ENCODE measurements around the gene FBRS. TPM values are rescaled to one million over a fixed set of nuclear protein-coding genes. Genes with fewer than 3 reads are reported as not detected.

The FBRS gene
- total and polyA plus RNA-seq, 2 donors (not counting 3 experiments of a cell fraction or from before 2014, with no cell fraction given), result 15.5 to 68.6 TPM

GRCh38 chr16:30654856-30655255, 3.4 kb upstream of the FBRS start:
- Histone ChIP-seq H3K4me3 (replicated peaks in 1 of 3; ENCODE audit: insufficient read depth in 1 of 3, low read depth in 1 of 3, low read length in 3 of 3) (no peak overlapping the region), H3K27ac (ENCODE audit: insufficient read depth, low read depth, low read length) (no peak overlapping the region), H4K20me1 (replicated peaks; ENCODE audit: control insufficient read depth, extremely low read depth, insufficient read depth, low read length) (no peaks in the 10 kb centered on the region), H3K4me2 (ENCODE audit: insufficient read depth, low read length) (no peak overlapping the region), H3K4me1 (ENCODE audit: control insufficient read depth, extremely low read depth, insufficient read depth, low read length) (peaks cover 16% of the 10 kb centered on the region), H3K27me3 (ENCODE audit: control insufficient read depth in 2 of 2, insufficient read depth in 2 of 2, low read length in 2 of 2) (no peaks in the 10 kb centered on the region), H2AFZ (ENCODE audit: low read depth, low read length) (no peak overlapping the region), H3K9me1 (replicated peaks; ENCODE audit: control insufficient read depth, extremely low read depth, insufficient read depth, low read length) (no peaks in the 10 kb centered on the region), H3K79me2 (ENCODE audit: control insufficient read depth, insufficient read depth, low read length) (peaks cover 10% of the 10 kb centered on the region), H3K9ac (replicated peaks; ENCODE audit: extremely low read depth, insufficient read depth, low read length) (no peak overlapping the region), H3K36me3 (ENCODE audit: control insufficient read depth in 2 of 2, extremely low read depth in 1 of 2, insufficient read depth in 2 of 2, low read length in 2 of 2) (peaks cover 5 to 23% of the 10 kb centered on the region in 2 experiments), H3K9me3 (replicated peaks; ENCODE audit: control insufficient read depth, insufficient read depth, low read length) (no peaks in the 10 kb centered on the region)
- DNase-seq (ENCODE audit: low read depth, low spot score) (no peak), FAIRE-seq (no peak)
- no TSS peak for BruUV-seq (replicated peaks)
- intact Hi-C loops (cut with micrococcal nuclease) (loop anchor here (5.0 to 10.0 kb wide), 2 partner anchors 128 to 560 kb away; partner anchors contain the start of genes TBX6, YPEL3 and ZNF768), dilution Hi-C loops (cut with MboI; ENCODE audit: extremely low pct_ligation_motif_present, low sequenced_read_pairs) (no loop called here)
- POLR2A ChIA-PET, result no interaction called here
- no peak for TF ChIP-seq JUN (IDR thresholded peaks at IDR 0.05; ENCODE audit: borderline replicate concordance, insufficient read depth, insufficient read length, low read depth)
- TF ChIP-seq MYC (IDR thresholded peaks at IDR 0.05; ENCODE audit: low read depth, low read length), result no peak
- TF ChIP-seq MAX (IDR thresholded peaks at IDR 0.05; ENCODE audit: insufficient read depth, insufficient read length), result no peak
- no peak for TF ChIP-seq CTCF (IDR thresholded peaks at IDR 0.05; ENCODE audit: extremely low read depth in 1 of 2, insufficient read depth in 1 of 2, low read depth in 1 of 2, low read length in 2 of 2)
- no peak for TF ChIP-seq POLR2AphosphoS5 (IDR thresholded peaks at IDR 0.05; ENCODE audit: insufficient read depth, low read depth, low read length)
- TF ChIP-seq POLR2A (IDR thresholded peaks at IDR 0.05; ENCODE audit: low read depth, low read length), result no peak
- TF ChIP-seq FOS (IDR thresholded peaks at IDR 0.05; ENCODE audit: borderline replicate concordance, insufficient read depth, low read length), result no peak
- TF ChIP-seq GATA2 (IDR thresholded peaks at IDR 0.05; ENCODE audit: insufficient read depth, insufficient read length, low read depth, low read length), result no peak
- TF ChIP-seq EZH2 (IDR thresholded peaks at IDR 0.05; ENCODE audit: borderline replicate concordance, low read depth, low read length, severe bottlenecking), result no peak
- CTCF ChIA-PET, result interaction anchor here (0.6 kb wide), 1 partner anchor 108 kb away, joined by 3 read pairs; no protein-coding TSS in a partner anchor

Data from endothelial cell of umbilical vein (primary cell).